GM03348 (cell line): ENCODE data around the gene SMIM12.
"Not testable (repeated sequence)": the region's sequence is repeated elsewhere in the genome, so short reads cannot be mapped to it uniquely, and the experiment has no call there.

Source experiments
- DNase-seq: peaks from one replicate; pipeline ENCODE4 v3.0.0; 2012; ENCODE audit warnings: low spot score

The SMIM12 gene

GRCh38 chr1:34843392-34844251 lies 15.9 kb downstream of the SMIM12 start:
- DNase-seq, result no peak

- DNase-seq, result no peak
These were observed 16.6 kb downstream of the SMIM12 start for GRCh38 chr1:34842952-34843371.

- no peak for DNase-seq
These were observed 17.5 kb downstream of the SMIM12 start for GRCh38 chr1:34842073-34842472.

- DNase-seq, result no peak
These were observed 19.1 kb downstream of the SMIM12 start for GRCh38 chr1:34840426-34840825.

- DNase-seq, result no peak
These were observed 19.8 kb downstream of the SMIM12 start for GRCh38 chr1:34839526-34840305.

GRCh38 chr1:34833711-34834110 lies 25.8 kb downstream of the SMIM12 start:
- no peak for DNase-seq

- DNase-seq, result no peak
These were observed 27.8 kb downstream of the SMIM12 start for GRCh38 chr1:34831721-34832246.

- DNase-seq, result peak; percentile 48
These were observed 30.3 kb downstream of the SMIM12 start for GRCh38 chr1:34829250-34829649.

- no peak for DNase-seq
These were observed 30.9 kb downstream of the SMIM12 start for GRCh38 chr1:34828611-34829010.

GRCh38 chr1:34827341-34827941 lies 32.1 kb downstream of the SMIM12 start:
- DNase-seq, result no peak

GRCh38 chr1:34825455-34826091 lies 34.0 kb downstream of the SMIM12 start:
- no peak for DNase-seq

GRCh38 chr1:34824817-34825454 lies 34.6 kb downstream of the SMIM12 start:
- no peak for DNase-seq

GRCh38 chr1:34822202-34822601 lies 37.3 kb downstream of the SMIM12 start:
- DNase-seq, result no peak

GRCh38 chr1:34818862-34819261 lies 40.7 kb downstream of the SMIM12 start:
- DNase-seq, result not testable (repeated sequence)

- no peak for DNase-seq
These were observed 42.8 kb downstream of the SMIM12 start for GRCh38 chr1:34816778-34817177.

GRCh38 chr1:34816332-34816731 lies 43.2 kb downstream of the SMIM12 start:
- no peak for DNase-seq

GRCh38 chr1:34810781-34811180 lies 48.8 kb downstream of the SMIM12 start:
- DNase-seq, result not testable (repeated sequence)

- no peak for DNase-seq
These were observed 51.3 kb downstream of the SMIM12 start for GRCh38 chr1:34808051-34808810.

GRCh38 chr1:34806396-34806795 lies 53.2 kb downstream of the SMIM12 start:
- DNase-seq, result peak; percentile 72

GRCh38 chr1:34803770-34804169 lies 55.8 kb downstream of the SMIM12 start:
- DNase-seq, result no peak
